Activated CD8-positive, alpha-beta memory T cell treated with anti-CD3 and anti-CD28 coated beads for 1 hour (primary cell): ENCODE results near the gene MCF2.

Experiments used
- DNase-seq, 2 donors: peaks; one replicate each; pipeline ENCODE4 v3.0.0-alpha.2; 2020; ENCODE audit warnings: low read depth in 1 of 2; ENCODE audit errors: extremely low read depth in 1 of 2

MCF2 gene

GRCh38 chrX:139639253-139639652 lies 68.7 kb downstream of the MCF2 start:
- DNase-seq, result no peak

- no peak for DNase-seq
These were observed 107.9 kb downstream of the MCF2 start for GRCh38 chrX:139600105-139600504.

- no peak for DNase-seq
These were observed 111.9 kb downstream of the MCF2 start for GRCh38 chrX:139596068-139596467.

GRCh38 chrX:139585613-139586012 lies 122.4 kb downstream of the MCF2 start:
- no peak for DNase-seq

GRCh38 chrX:139581068-139581467 lies 126.9 kb downstream of the MCF2 start:
- no peak for DNase-seq

GRCh38 chrX:139566981-139567380 lies 141.0 kb downstream of the MCF2 start:
- no peak for DNase-seq

- no peak for DNase-seq
These were observed 144.7 kb downstream of the MCF2 start for GRCh38 chrX:139563251-139563650.

- no peak for DNase-seq
These were observed 147.7 kb downstream of the MCF2 start for GRCh38 chrX:139560221-139560620.

GRCh38 chrX:139559383-139560042 lies 148.5 kb downstream of the MCF2 start:
- no peak for DNase-seq

GRCh38 chrX:139554991-139555675 lies 152.8 kb downstream of the MCF2 start:
- no peak for DNase-seq

GRCh38 chrX:139554376-139554775 lies 153.6 kb downstream of the MCF2 start:
- DNase-seq, result no peak

GRCh38 chrX:139544591-139544990 lies 163.4 kb downstream of the MCF2 start:
- no peak for DNase-seq

GRCh38 chrX:139543920-139544319 lies 164.0 kb downstream of the MCF2 start:
- DNase-seq, result no peak

GRCh38 chrX:139542652-139543051 lies 165.3 kb downstream of the MCF2 start:
- no peak for DNase-seq

GRCh38 chrX:139538907-139539790 lies 168.8 kb downstream of the MCF2 start:
- DNase-seq, result no peak

- DNase-seq, result no peak
These were observed 174.5 kb downstream of the MCF2 start for GRCh38 chrX:139533444-139533843.

GRCh38 chrX:139532834-139533233 lies 175.1 kb downstream of the MCF2 start:
- DNase-seq, result no peak
